HepG2 (cell line): ENCODE data around the gene ABHD15. TPM values are rescaled to one million over a fixed set of nuclear protein-coding genes. Genes with fewer than 3 reads are reported as not detected.

Experiments used
- AGO1 ChIP-seq: fragments of 200-400 bp; formaldehyde crosslinking; IDR thresholded peaks from 2 replicates; pipeline ENCODE4 v1.6.1; 2017; ENCODE audit warnings: mild to moderate bottlenecking, low read depth, low read length, moderate library complexity; ENCODE audit not compliant: poor library complexity, severe bottlenecking
- CEBPB ChIP-seq: IDR thresholded peaks from 2 replicates; pipeline ENCODE4 v1.6.1; 2011; ENCODE audit warnings: low read depth, low read length, improper control_type of control experiment, borderline replicate concordance
- E2F1 ChIP-seq: sonication (generic); formaldehyde crosslinking; IDR thresholded peaks from 2 replicates; pipeline ENCODE4 v1.5.0; 2020; ENCODE audit warnings: missing genetic modification reagents
- GABPA ChIP-seq, 2 experiments: IDR thresholded peaks; 2 replicates each; pipeline ENCODE4 v1.6.1; 2011 to 2016; ENCODE audit warnings: low read depth in 2 of 2, low read length in 1 of 2, missing biosample characterization in 1 of 2, missing genetic modification characterization in 1 of 2
- GATAD1 ChIP-seq: IDR thresholded peaks from 2 replicates; pipeline ENCODE4 v1.6.1; 2016; ENCODE audit warnings: missing genetic modification reagents, missing compliant biosample characterization
- KLF15 ChIP-seq: sonication (generic); formaldehyde crosslinking; IDR thresholded peaks from 2 replicates; pipeline ENCODE4 v1.8.1; 2023; ENCODE audit warnings: borderline replicate concordance, mild to moderate bottlenecking, inconsistent platforms, missing genetic modification reagents, mixed read lengths
- MXD1 ChIP-seq: sonication (generic); formaldehyde crosslinking; IDR thresholded peaks from 2 replicates; pipeline ENCODE4 v1.4.0; 2020; ENCODE audit warnings: mild to moderate bottlenecking, missing genetic modification reagents
- NONO ChIP-seq, 2 experiments: fragments of 450-650 bp in 1 of 2; sonication (generic) in 1 of 2; formaldehyde crosslinking in 1 of 2; IDR thresholded peaks in 1 of 2; conservative IDR thresholded peaks in 1 of 2; 2 replicates each; pipeline versions ENCODE4 v1.6.1 to v1.8.0; 2017 to 2022; ENCODE audit warnings: mild to moderate bottlenecking in 1 of 2, missing genetic modification reagents in 1 of 2, moderate library complexity in 1 of 2
- RBM22 ChIP-seq: fragments of 200-400 bp; formaldehyde crosslinking; optimal IDR thresholded peaks from 2 replicates; pipeline ENCODE3; 2017; ENCODE audit warnings: mild to moderate bottlenecking, low read length, moderate library complexity
- RFX5 ChIP-seq: IDR thresholded peaks from 2 replicates; pipeline ENCODE4 v1.6.1; 2011; ENCODE audit warnings: low read depth, low read length, improper control_type of control experiment
- RFXANK ChIP-seq: IDR thresholded peaks from 2 replicates; pipeline ENCODE4 v1.6.1; 2016
- TOPORS ChIP-seq: sonication (generic); formaldehyde crosslinking; IDR thresholded peaks from 2 replicates; pipeline ENCODE4 v1.8.0; 2023; ENCODE audit warnings: mild to moderate bottlenecking, missing genetic modification reagents
- U2AF2 ChIP-seq: fragments of 200-400 bp; formaldehyde crosslinking; IDR thresholded peaks from 2 replicates; pipeline ENCODE4 v1.6.1; 2017; ENCODE audit warnings: low read depth, mild to moderate bottlenecking, low read length
- ZBTB46 ChIP-seq: sonication (generic); formaldehyde crosslinking; IDR thresholded peaks from 2 replicates; pipeline ENCODE4 v1.4.0; 2020; ENCODE audit warnings: mild to moderate bottlenecking, missing genetic modification reagents, borderline replicate concordance
- ZNF296 ChIP-seq: sonication (generic); formaldehyde crosslinking; conservative IDR thresholded peaks from 2 replicates; pipeline ENCODE4 v1.5.0; 2020; ENCODE audit warnings: mild to moderate bottlenecking, missing genetic modification reagents
- ZNF383 ChIP-seq: sonication (generic); formaldehyde crosslinking; IDR thresholded peaks from 2 replicates; pipeline ENCODE4 v1.4.0; 2020; ENCODE audit warnings: missing genetic modification reagents, mild to moderate bottlenecking, borderline replicate concordance
- ZNF546 ChIP-seq: sonication (generic); formaldehyde crosslinking; conservative IDR thresholded peaks from 2 replicates; pipeline ENCODE4 v1.8.1; 2023; ENCODE audit warnings: mild to moderate bottlenecking, missing genetic modification reagents
- ZNF589 ChIP-seq: sonication (generic); formaldehyde crosslinking; conservative IDR thresholded peaks from 2 replicates; pipeline ENCODE4 v1.8.0; 2022; ENCODE audit warnings: mild to moderate bottlenecking, moderate library complexity, missing genetic modification reagents
- ZNF740 ChIP-seq: sonication (generic); formaldehyde crosslinking; IDR thresholded peaks from 2 replicates; pipeline ENCODE4 v1.4.0; 2020; ENCODE audit warnings: missing genetic modification reagents
- ZNF772 ChIP-seq: sonication (generic); formaldehyde crosslinking; IDR thresholded peaks from 2 replicates; pipeline ENCODE4 v1.5.0; 2020; ENCODE audit warnings: mild to moderate bottlenecking, missing genetic modification reagents
- polyA plus RNA-seq, 8 experiments: library from polyadenylated mRNA; depleted of rRNA in 3 of 8; stranded (reverse) in 7 of 8; unstranded in 1 of 8; fragments of >200 nt; fragmentation: Illumina TruSeq in 4 of 8; extraction: Trizol in 4 of 8; gene quantifications; 2 replicates each; pipeline versions ENCODE4 v1.2.1 to v1.2.3, GENCODE V29; 2011 to 2016; ENCODE audit warnings: low read depth in 4 of 8, missing spikeins in 1 of 8, mixed read lengths in 1 of 8; ENCODE audit not compliant: insufficient read depth in 1 of 8
- total RNA-seq, 5 experiments: library from RNA; depleted of rRNA; stranded (reverse); fragments of >200 nt; fragmentation: Illumina TruSeq; extraction: Trizol; gene quantifications; 2 replicates each; pipeline ENCODE4 v1.2.3, GENCODE V29; 2016; ENCODE audit warnings: low read depth in 1 of 5
- TF ChIP-seq, protein P1 (sequence below): sonication (generic); formaldehyde crosslinking; IDR thresholded peaks from 2 replicates; pipeline ENCODE4 v1.9.0; 2021; ENCODE audit warnings: missing genetic modification reagents, mild to moderate bottlenecking, borderline replicate concordance
- TF ChIP-seq, protein P2 (sequence below): IDR thresholded peaks from 2 replicates; pipeline ENCODE4 v1.6.1; 2016; ENCODE audit warnings: mild to moderate bottlenecking

The ABHD15 gene
- total and polyA plus RNA-seq, 2 of the 13 experiments (the other 11 are each of a cell fraction or from before 2014, with no cell fraction given): 2.4 to 7.7 TPM

DNA sequence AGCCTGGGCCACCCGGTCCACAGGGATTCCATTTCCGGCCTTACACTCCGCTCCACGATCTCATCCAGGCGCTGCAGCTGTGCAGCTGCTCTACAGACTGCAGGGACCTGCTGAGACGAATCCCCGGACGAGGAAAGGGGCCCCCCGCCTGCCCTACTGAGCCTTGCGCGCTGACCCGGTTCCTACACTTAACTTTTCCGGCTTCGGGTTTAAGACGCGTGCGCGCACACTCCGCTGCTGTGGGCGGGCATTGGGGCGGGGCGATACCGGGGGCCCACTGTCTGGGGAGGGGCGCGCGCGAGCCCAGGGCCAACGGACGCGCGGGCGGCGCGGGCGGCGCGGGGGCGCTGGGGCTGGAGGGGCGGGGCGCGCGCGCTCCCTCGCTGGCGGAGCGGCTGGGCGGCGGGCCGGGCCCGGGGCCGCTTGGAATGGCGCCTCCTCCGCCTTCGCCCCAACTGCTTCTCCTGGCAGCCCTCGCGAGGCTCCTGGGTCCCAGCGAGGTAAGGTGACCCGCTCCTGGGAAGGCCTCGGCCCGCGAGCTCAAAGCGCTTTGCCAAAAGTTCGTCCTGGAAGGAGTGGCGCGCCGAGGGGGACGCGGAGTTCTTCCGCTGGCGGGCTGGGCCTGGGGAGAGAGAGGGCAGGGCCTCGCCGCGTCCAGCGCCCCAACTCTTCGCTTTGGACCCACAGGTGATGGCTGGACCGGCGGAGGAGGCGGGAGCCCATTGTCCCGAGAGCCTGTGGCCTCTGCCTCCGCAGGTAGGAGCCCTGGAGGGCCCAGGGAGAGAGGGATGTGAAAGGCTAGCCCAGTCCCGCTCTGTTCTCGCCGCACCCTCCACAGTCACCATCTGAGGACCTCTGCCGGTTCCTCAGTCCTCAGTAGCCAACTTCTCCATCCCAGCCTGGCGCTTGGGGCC is 1.8 kb upstream of the ABHD15 start, which contains the start of gene TP53I13 (continued):
- TF ChIP-seq ZNF772 (peak; percentile 11; the same call in 1 of the 2 replicates), ZNF546 (CRISPR knock-in tag) (no peak), ZNF383 (CRISPR knock-in tag) (no peak), TOPORS (CRISPR knock-in tag) (no peak), RFXANK (no peak), ZNF740 (CRISPR knock-in tag) (no peak), CEBPB (no peak), ZNF296 (CRISPR knock-in tag) (no peak), NONO (IDR thresholded peaks at IDR 0.05) (no peak), NONO (CRISPR knock-in tag; conservative IDR thresholded peaks at IDR 0.05) (0 out of 2 replicates have a peak, but pooled peaks have one; percentile 49), KLF15 (CRISPR knock-in tag) (no peak), RFX5 (no peak), GATAD1 (CRISPR knock-in tag) (no peak), E2F1 (CRISPR knock-in tag) (no peak), MXD1 (CRISPR knock-in tag) (peak; percentile 66), AGO1 (no peak), GABPA (IDR thresholded peaks at IDR 0.05; ENCODE audit: low read depth, low read length) (no peak), GABPA (CRISPR knock-in tag; IDR thresholded peaks at IDR 0.05; ENCODE audit: low read depth) (no peak; the same call in 1 of the 2 replicates), ZNF589 (CRISPR knock-in tag) (0 out of 2 replicates have a peak, but pooled peaks have one; percentile 15), U2AF2 (no peak), RBM22 (no peak), ZBTB46 (CRISPR knock-in tag) (no peak)
- TF ChIP-seq, protein P1, sequence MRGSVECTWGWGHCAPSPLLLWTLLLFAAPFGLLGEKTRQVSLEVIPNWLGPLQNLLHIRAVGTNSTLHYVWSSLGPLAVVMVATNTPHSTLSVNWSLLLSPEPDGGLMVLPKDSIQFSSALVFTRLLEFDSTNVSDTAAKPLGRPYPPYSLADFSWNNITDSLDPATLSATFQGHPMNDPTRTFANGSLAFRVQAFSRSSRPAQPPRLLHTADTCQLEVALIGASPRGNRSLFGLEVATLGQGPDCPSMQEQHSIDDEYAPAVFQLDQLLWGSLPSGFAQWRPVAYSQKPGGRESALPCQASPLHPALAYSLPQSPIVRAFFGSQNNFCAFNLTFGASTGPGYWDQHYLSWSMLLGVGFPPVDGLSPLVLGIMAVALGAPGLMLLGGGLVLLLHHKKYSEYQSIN (CRISPR knock-in tag): no peak
- TF ChIP-seq, protein P2, sequence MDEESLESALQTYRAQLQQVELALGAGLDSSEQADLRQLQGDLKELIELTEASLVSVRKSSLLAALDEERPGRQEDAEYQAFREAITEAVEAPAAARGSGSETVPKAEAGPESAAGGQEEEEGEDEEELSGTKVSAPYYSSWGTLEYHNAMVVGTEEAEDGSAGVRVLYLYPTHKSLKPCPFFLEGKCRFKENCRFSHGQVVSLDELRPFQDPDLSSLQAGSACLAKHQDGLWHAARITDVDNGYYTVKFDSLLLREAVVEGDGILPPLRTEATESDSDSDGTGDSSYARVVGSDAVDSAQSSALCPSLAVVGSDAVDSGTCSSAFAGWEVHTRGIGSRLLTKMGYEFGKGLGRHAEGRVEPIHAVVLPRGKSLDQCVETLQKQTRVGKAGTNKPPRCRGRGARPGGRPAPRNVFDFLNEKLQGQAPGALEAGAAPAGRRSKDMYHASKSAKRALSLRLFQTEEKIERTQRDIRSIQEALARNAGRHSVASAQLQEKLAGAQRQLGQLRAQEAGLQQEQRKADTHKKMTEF (CRISPR knock-in tag): peak; percentile 27; the same call in 1 of the 2 replicates
